SK-N-SH (cell line): ENCODE measurements around the gene TOM1L2. TPM values are rescaled to one million over a fixed set of nuclear protein-coding genes. Genes with fewer than 3 reads are reported as not detected.

Experiments used
- CTCF ChIA-PET: fragments of 300-600, 350-600 bp; formaldehyde crosslinking; extraction: SDS; loops from one replicate; lab custom pipeline; 2021; lab: Yijun Ruan, JAX
- POLR2A ChIA-PET: fragments of 350-600 bp; sonication (Branson Sonifier 250); formaldehyde crosslinking; extraction: SDS; loops from one replicate; lab custom pipeline; 2020; ENCODE audit warnings: antibody characterized with exemption, inconsistent platforms; lab: Yijun Ruan, JAX
- DNase-seq: peaks from one replicate; pipeline ENCODE4 v3.0.0; 2012
- H2AFZ ChIP-seq: fragments of 200-600 bp; sonication (generic); 2 replicates; pipeline ENCODE4 v1.8.1; 2016; ENCODE audit warnings: antibody characterized with exemption, mild to moderate bottlenecking, low read depth
- H3F3A ChIP-seq: fragments of 200-600 bp; sonication (generic); replicated peaks from 2 replicates; pipeline ENCODE3; 2016; ENCODE audit warnings: antibody characterized with exemption, mild to moderate bottlenecking; ENCODE audit not compliant: insufficient read depth
- H3K27ac ChIP-seq, 2 experiments: fragments of 200-500 bp in 1 of 2; fragments of 200-600 bp in 1 of 2; sonication (Bioruptor generic) in 1 of 2; sonication (generic), shearing (Covaris generic) in 1 of 2; 2 replicates each; pipeline versions ENCODE4 v1.5.1 to v1.6.1; 2014 to 2016; ENCODE audit warnings: low read depth in 2 of 2, inconsistent platforms in 1 of 2, low read length in 1 of 2, mild to moderate bottlenecking in 1 of 2, mixed read lengths in 1 of 2
- H3K27me3 ChIP-seq: fragments of 200-600 bp; sonication (generic), shearing (Covaris generic); 2 replicates; pipeline ENCODE4 v1.6.1; 2016; ENCODE audit warnings: mixed run types; ENCODE audit not compliant: insufficient read depth
- H3K36me3 ChIP-seq, 2 experiments: fragments of 200-500 bp in 1 of 2; fragments of 200-600 bp in 1 of 2; sonication (Bioruptor generic) in 1 of 2; sonication (generic) in 1 of 2; replicated peaks in 1 of 2; 2 replicates each; pipeline versions ENCODE3 to v1.5.1; 2014 to 2016; ENCODE audit warnings: low read length in 1 of 2, mild to moderate bottlenecking in 1 of 2; ENCODE audit not compliant: insufficient read depth in 2 of 2, control insufficient read depth in 1 of 2
- H3K4me1 ChIP-seq, 2 experiments: fragments of 200-500 bp in 1 of 2; fragments of 200-600 bp in 1 of 2; sonication (Bioruptor generic) in 1 of 2; sonication (generic), shearing (Covaris generic) in 1 of 2; 2 replicates each; pipeline versions ENCODE4 v1.5.1 to v1.6.1; 2014 to 2016; ENCODE audit warnings: low read depth in 1 of 2, low read length in 1 of 2, mixed run types in 1 of 2; ENCODE audit not compliant: insufficient read depth in 2 of 2, control insufficient read depth in 1 of 2
- H3K4me2 ChIP-seq: fragments of 200-600 bp; sonication (generic), shearing (Covaris generic); 2 replicates; pipeline ENCODE4 v1.6.1; 2017; ENCODE audit warnings: mixed run types
- H3K4me3 ChIP-seq, 2 experiments: fragments of 200-500 bp in 1 of 2; fragments of 200-600 bp in 1 of 2; sonication (Bioruptor generic) in 1 of 2; sonication (generic), shearing (Covaris generic) in 1 of 2; 2 replicates each; pipeline versions ENCODE4 v1.5.1 to v1.8.1; 2014 to 2016; ENCODE audit warnings: low read depth in 2 of 2, inconsistent platforms in 1 of 2, low read length in 1 of 2, mild to moderate bottlenecking in 1 of 2, mixed read lengths in 1 of 2, moderate library complexity in 1 of 2
- H3K79me2 ChIP-seq: fragments of 200-600 bp; sonication (generic); 2 replicates; pipeline ENCODE4 v1.8.1; 2017; ENCODE audit warnings: mild to moderate bottlenecking; ENCODE audit not compliant: insufficient read depth
- H3K9ac ChIP-seq: fragments of 200-600 bp; sonication (generic); 2 replicates; pipeline ENCODE4 v1.6.1; 2017; ENCODE audit warnings: mixed run types
- H3K9me2 ChIP-seq: fragments of 200-600 bp; sonication (generic); 2 replicates; pipeline ENCODE4 v1.6.1; 2017; ENCODE audit warnings: mixed run types
- H3K9me3 ChIP-seq: fragments of 200-600 bp; sonication (generic); 2 replicates; pipeline ENCODE4 v1.6.1; 2017; ENCODE audit warnings: mixed run types, mild to moderate bottlenecking, moderate library complexity
- H4K20me1 ChIP-seq: fragments of 200-600 bp; sonication (generic); 2 replicates; pipeline ENCODE4 v1.6.1; 2017; ENCODE audit warnings: mild to moderate bottlenecking, mixed run types; ENCODE audit not compliant: insufficient read depth
- CHD2 ChIP-seq: fragments of 150-350 bp; IDR thresholded peaks from 2 replicates; pipeline ENCODE4 v1.6.1; 2018; ENCODE audit warnings: low read length; ENCODE audit not compliant: partially characterized antibody
- EP300 ChIP-seq, 2 experiments: IDR thresholded peaks; 2 replicates each; pipeline versions ENCODE4 v1.4.0 to v1.6.1; 2012; ENCODE audit warnings: borderline replicate concordance in 1 of 2, low read depth in 1 of 2, low read length in 1 of 2
- EZH2phosphoT487 ChIP-seq: fragments of 200-600 bp; sonication (generic); IDR thresholded peaks from 2 replicates; pipeline ENCODE4 v1.6.1; 2017; ENCODE audit warnings: low read depth, mixed run types, mild to moderate bottlenecking, antibody characterized with exemption, moderate library complexity, borderline replicate concordance
- FOSL2 ChIP-seq: IDR thresholded peaks from 2 replicates; pipeline ENCODE4 v1.4.0; 2012; ENCODE audit warnings: low read depth, mild to moderate bottlenecking, moderate library complexity, borderline replicate concordance
- FOXM1 ChIP-seq: IDR thresholded peaks from 2 replicates; pipeline ENCODE4 v1.4.0; 2012; ENCODE audit warnings: low read depth, mild to moderate bottlenecking
- GABPA ChIP-seq: IDR thresholded peaks from 2 replicates; pipeline ENCODE4 v1.4.0; 2012; ENCODE audit warnings: low read depth, mild to moderate bottlenecking
- GATA2 ChIP-seq: sonication (generic); formaldehyde crosslinking; IDR thresholded peaks from 2 replicates; pipeline ENCODE4 v1.5.0; 2020; ENCODE audit warnings: mild to moderate bottlenecking, missing genetic modification reagents
- IRF3 ChIP-seq: fragments of 150-350 bp; IDR thresholded peaks from 2 replicates; pipeline ENCODE4 v1.6.1; 2016; ENCODE audit warnings: mild to moderate bottlenecking, low read depth, low read length
- JUND ChIP-seq: IDR thresholded peaks from 2 replicates; pipeline ENCODE4 v1.4.0; 2012
- MXI1 ChIP-seq: IDR thresholded peaks from 2 replicates; pipeline ENCODE4 v1.6.1; 2012; ENCODE audit warnings: mild to moderate bottlenecking, low read depth, low read length, improper control_type of control experiment
- NRF1 ChIP-seq: IDR thresholded peaks from 2 replicates; pipeline ENCODE4 v1.6.1; 2012; ENCODE audit warnings: low read depth, mild to moderate bottlenecking, low read length
- PBX3 ChIP-seq: IDR thresholded peaks from 2 replicates; pipeline ENCODE4; 2012
- POLR2AphosphoS5 ChIP-seq: IDR thresholded peaks from 2 replicates; pipeline ENCODE4 v1.6.1; 2012; ENCODE audit warnings: low read depth, low read length
- REST ChIP-seq: IDR thresholded peaks from 2 replicates; pipeline ENCODE4 v1.6.1; 2012; ENCODE audit warnings: mild to moderate bottlenecking, low read depth, low read length, moderate library complexity
- RXRA ChIP-seq: IDR thresholded peaks from 2 replicates; pipeline ENCODE4 v1.4.0; 2012; ENCODE audit warnings: low read depth, mild to moderate bottlenecking, borderline replicate concordance
- TCF12 ChIP-seq: IDR thresholded peaks from 2 replicates; pipeline ENCODE4 v1.4.0; 2012
- TEAD4 ChIP-seq: IDR thresholded peaks from 2 replicates; pipeline ENCODE4 v1.4.0; 2012; ENCODE audit warnings: mild to moderate bottlenecking, borderline replicate concordance; ENCODE audit not compliant: insufficient read depth
- USF2 ChIP-seq: fragments of 150-350 bp; IDR thresholded peaks from 2 replicates; pipeline ENCODE4 v1.6.1; 2017; ENCODE audit warnings: antibody characterized with exemption, low read length, low read depth, borderline replicate concordance
- ZBTB33 ChIP-seq: IDR thresholded peaks from 2 replicates; pipeline ENCODE4 v1.4.0; 2012; ENCODE audit warnings: low read depth, borderline replicate concordance
- WGBS: methylation state at CpG from one replicate; pipeline ENCODE4 v1.1.6; 2017; ENCODE audit warnings: low lambda C conversion rate; 5-methylcytosine and 5-hydroxymethylcytosine counted together
- polyA plus RNA-seq, 3 experiments: library from polyadenylated mRNA; depleted of rRNA; stranded (reverse); fragments of >200 nt; gene quantifications; 2 replicates each; pipeline ENCODE4 v1.2.3, GENCODE V29; 2012

TOM1L2 gene
- polyA plus RNA-seq, 1 of the 3 experiments (the other 2 are of a cell fraction), result 85.4 TPM

- Histone ChIP-seq H3K4me3 (no peak overlapping the region), H3F3A (peaks cover 9% of the 10 kb centered on the region), H3K79me2 (no peaks in the 10 kb centered on the region), H3K9me2 (no peaks in the 10 kb centered on the region), H3K4me1 (peaks cover 19 to 86% of the 10 kb centered on the region in 2 experiments; a peak in 3 of 4 replicates), H3K4me2 (no peak overlapping the region), H3K27me3 (no peaks in the 10 kb centered on the region), H3K9ac (no peak overlapping the region), H3K36me3 (peaks cover 2 to 60% of the 10 kb centered on the region in 2 experiments), H3K9me3 (no peaks in the 10 kb centered on the region), H2AFZ (no peak overlapping the region), H3K27ac (peak overlapping the region in 1 of 2 experiments; percentile 36; a peak in 1 of 4 replicates), H4K20me1 (peaks cover 7% of the 10 kb centered on the region; the same call in 1 of the 2 replicates)
- DNase-seq, result no peak
- TF ChIP-seq USF2, result no peak
- TF ChIP-seq RXRA, result no peak
- no peak for TF ChIP-seq FOSL2
- TF ChIP-seq POLR2AphosphoS5, result no peak
- TF ChIP-seq CHD2, result no peak
- TF ChIP-seq PBX3, result no peak
- TF ChIP-seq FOXM1, result no peak
- TF ChIP-seq EZH2phosphoT487, result no peak
- no peak for TF ChIP-seq MXI1
- no peak for TF ChIP-seq TEAD4
- TF ChIP-seq GATA2 (CRISPR knock-in tag), result no peak
- no peak for TF ChIP-seq EP300 (IDR thresholded peaks at IDR 0.05; ENCODE audit: borderline replicate concordance in 1 of 2, low read depth in 1 of 2, low read length in 1 of 2)
- no peak for TF ChIP-seq IRF3
- TF ChIP-seq JUND, result no peak
- no peak for TF ChIP-seq TCF12
- no peak for TF ChIP-seq GABPA
- no peak for TF ChIP-seq ZBTB33
- no peak for TF ChIP-seq REST
- no peak for TF ChIP-seq NRF1
- POLR2A ChIA-PET, result interaction anchor here (1.1 to 1.7 kb wide), 4 partner anchors 13 to 61 kb away, joined by 3 to 7 read pairs (median 4); partner anchors contain the start of gene SREBF1
- WGBS, result 92% methylated on average over 8 of the region's 10 CpGs
- CTCF ChIA-PET, result interaction anchor here (0.8 to 5.6 kb wide), 6 partner anchors 18 to 137 kb away, joined by 3 to 32 read pairs (median 4); no protein-coding TSS in a partner anchor
These were observed 154.7 kb downstream of the TOM1L2 start for GRCh38 chr17:17817552-17817947.
